ENCODE results near the gene WDFY2. TPM values are rescaled to one million over a fixed set of nuclear protein-coding genes. Genes with fewer than 3 reads are reported as not detected.

The WDFY2 gene
- total RNA-seq, 4 donors from 2014 or later = 5.2 to 11.5 (median 8.5) TPM

GRCh38 chr13:51626749-51627148 lies 42.5 kb downstream of the WDFY2 start:
- H3K4me3 ChIP-seq = no peak overlapping the region
- peaks cover 0 to 36% (median 3%) of the 10 kb centered on the region in 3 donors for H3K4me1 ChIP-seq
- no peak for TF ChIP-seq EP300 (IDR thresholded peaks at IDR 0.05)
- TF ChIP-seq POLR2A (IDR thresholded peaks at IDR 0.05) = no peak
- TF ChIP-seq POLR2AphosphoS5 (IDR thresholded peaks at IDR 0.05) = no peak
- TF ChIP-seq CTCF (IDR thresholded peaks at IDR 0.05) = no peak
- H3K27ac ChIP-seq = no peak overlapping the region
- WGBS, 2 donors (ENCODE audit: low coverage in 1 of 2) = 60 to 67% methylated on average over 1 of the region's 3 CpGs
- H3K36me3 ChIP-seq = no peaks in the 10 kb centered on the region
- no peaks in the 10 kb centered on the region for H3K27me3 ChIP-seq
- no peak for ATAC-seq
- H3K9me3 ChIP-seq = no peaks in the 10 kb centered on the region

GRCh38 chr13:51628059-51628852 lies 44.0 kb downstream of the WDFY2 start:
- H3K4me3 ChIP-seq = no peak overlapping the region
- no peak overlapping the region for H3K27ac ChIP-seq
- ATAC-seq = no peak
- 80 to 100% methylated on average over 1 to 2 of the region's 21 CpGs for WGBS, 2 donors (ENCODE audit: low coverage in 1 of 2)
- peaks cover 0 to 37% (median 3%) of the 10 kb centered on the region in 3 donors for H3K4me1 ChIP-seq
- H3K9me3 ChIP-seq = no peaks in the 10 kb centered on the region
- no peaks in the 10 kb centered on the region for H3K36me3 ChIP-seq
- no peaks in the 10 kb centered on the region for H3K27me3 ChIP-seq
- TF ChIP-seq POLR2A (IDR thresholded peaks at IDR 0.05) (no peak), POLR2AphosphoS5 (IDR thresholded peaks at IDR 0.05) (no peak), CTCF (IDR thresholded peaks at IDR 0.05) (no peak), EP300 (IDR thresholded peaks at IDR 0.05) (no peak)

GRCh38 chr13:51629491-51630287 lies 45.4 kb downstream of the WDFY2 start:
- TF ChIP-seq POLR2A (IDR thresholded peaks at IDR 0.05) (no peak), CTCF (IDR thresholded peaks at IDR 0.05) (no peak), EP300 (IDR thresholded peaks at IDR 0.05) (no peak), POLR2AphosphoS5 (IDR thresholded peaks at IDR 0.05) (no peak)
- ATAC-seq = no peak
- Histone ChIP-seq H3K27ac (no peak overlapping the region), H3K4me1 (peaks cover 0 to 37% (median 3%) of the 10 kb centered on the region in 3 donors), H3K4me3 (no peak overlapping the region), H3K9me3 (no peaks in the 10 kb centered on the region), H3K27me3 (no peaks in the 10 kb centered on the region), H3K36me3 (no peaks in the 10 kb centered on the region)
- WGBS, 2 donors (ENCODE audit: low coverage in 1 of 2) = 67 to 92% methylated on average over 2 of the region's 2 CpGs

- H3K9me3 ChIP-seq = no peaks in the 10 kb centered on the region
- no peak overlapping the region for H3K4me3 ChIP-seq
- ATAC-seq = no peak
- TF ChIP-seq POLR2AphosphoS5 (IDR thresholded peaks at IDR 0.05) (no peak), CTCF (IDR thresholded peaks at IDR 0.05) (no peak), EP300 (IDR thresholded peaks at IDR 0.05) (no peak), POLR2A (IDR thresholded peaks at IDR 0.05) (no peak)
- no peaks in the 10 kb centered on the region for H3K36me3 ChIP-seq
- 88% methylated on average over 1 to 2 of the region's 2 CpGs for WGBS, 2 donors (ENCODE audit: low coverage in 1 of 2)
- no peak overlapping the region for H3K27ac ChIP-seq
- H3K27me3 ChIP-seq = no peaks in the 10 kb centered on the region
- peaks cover 0 to 34% (median 3%) of the 10 kb centered on the region in 3 donors for H3K4me1 ChIP-seq
Observed at GRCh38 chr13:51630288-51630615, 46.0 kb downstream of the WDFY2 start.
